GM21390 (cell line): Measurements from ENCODE around the gene STN1.

Experiments
- ATAC-seq: cut with Tn5 transposase; IDR thresholded peaks from one replicate; pipeline ENCODE4 v1.9.1; 2021; ENCODE audit not compliant: unreplicated experiment

The STN1 gene

GRCh38 chr10:103895411-103896186 lies 22.4 kb downstream of the STN1 start:
- no peak for ATAC-seq

GRCh38 chr10:103894441-103894864 lies 23.5 kb downstream of the STN1 start:
- no peak for ATAC-seq

- ATAC-seq: no peak
Measured at GRCh38 chr10:103893817-103894216, 24.2 kb downstream of the STN1 start.

- ATAC-seq: no peak
Measured at GRCh38 chr10:103892181-103892580, 25.8 kb downstream of the STN1 start.

GRCh38 chr10:103890688-103891087 lies 27.3 kb downstream of the STN1 start:
- no peak for ATAC-seq

- ATAC-seq: no peak
Measured at GRCh38 chr10:103890194-103890658, 27.8 kb downstream of the STN1 start.

- ATAC-seq: no peak
Measured at GRCh38 chr10:103889121-103889720, 28.8 kb downstream of the STN1 start.

GRCh38 chr10:103888113-103888841 lies 29.7 kb downstream of the STN1 start:
- no peak for ATAC-seq

GRCh38 chr10:103885617-103886016 lies 32.4 kb downstream of the STN1 start:
- no peak for ATAC-seq

GRCh38 chr10:103884681-103885139 lies 33.3 kb downstream of the STN1 start:
- peak; percentile 57 for ATAC-seq

- ATAC-seq: no peak
Measured at GRCh38 chr10:103882285-103883007, 35.5 kb downstream of the STN1 start.

- no peak for ATAC-seq
Measured at GRCh38 chr10:103881416-103882284, 36.3 kb downstream of the STN1 start.

GRCh38 chr10:103879831-103880230 lies 38.2 kb downstream of the STN1 start:
- no peak for ATAC-seq

GRCh38 chr10:103879409-103879808 lies 38.6 kb downstream of the STN1 start:
- no peak for ATAC-seq

- no peak for ATAC-seq
Measured at GRCh38 chr10:103877861-103878260, 40.1 kb downstream of the STN1 start.

- ATAC-seq: no peak
Measured at GRCh38 chr10:103876155-103876554, 41.8 kb downstream of the STN1 start.

GRCh38 chr10:103874730-103875129 lies 43.3 kb downstream of the STN1 start:
- ATAC-seq: no peak

- ATAC-seq: no peak
Measured at GRCh38 chr10:103872137-103872931, 45.6 kb downstream of the STN1 start.

- no peak for ATAC-seq
Measured at GRCh38 chr10:103871006-103871405, 47.0 kb downstream of the STN1 start.
